IgD-negative memory B cell (primary cell): ENCODE results near the gene CRIM1. TPM values are rescaled to one million over a fixed set of nuclear protein-coding genes. Genes with fewer than 3 reads are reported as not detected.

Source experiments
- H3K27ac Mint-ChIP-seq, 3 donors: one replicate each; pipeline ENCODE4 v1.8.0; 2020 to 2022; ENCODE audit warnings: mild to moderate bottlenecking in 3 of 3, mixed read lengths in 3 of 3, moderate library complexity in 1 of 3
- H3K27me3 Mint-ChIP-seq: one replicate; pipeline ENCODE4 v1.8.0; 2021; ENCODE audit warnings: mixed read lengths
- H3K36me3 Mint-ChIP-seq: one replicate; pipeline ENCODE4 v1.8.0; 2020; ENCODE audit warnings: mild to moderate bottlenecking, mixed read lengths
- H3K4me1 Mint-ChIP-seq, 3 donors: one replicate each; pipeline ENCODE4 v1.8.0; 2020 to 2022; ENCODE audit warnings: mixed read lengths in 3 of 3, mild to moderate bottlenecking in 1 of 3
- H3K4me3 Mint-ChIP-seq, 4 donors: one replicate each; pipeline ENCODE4 v1.8.0; 2020 to 2022; ENCODE audit warnings: mild to moderate bottlenecking in 4 of 4, mixed read lengths in 4 of 4, moderate library complexity in 3 of 4
- H3K9me3 Mint-ChIP-seq, 3 donors: one replicate each; pipeline ENCODE4 v1.8.0; 2020 to 2021; ENCODE audit warnings: mixed read lengths in 3 of 3, mild to moderate bottlenecking in 1 of 3
- polyA plus RNA-seq: library from polyadenylated mRNA; unstranded; fragments of 300-500 nt; fragmentation: Illumina TruSeq; gene quantifications from one replicate; pipeline ENCODE4 v1.2.3, GENCODE V29; 2021

The CRIM1 gene
- polyA plus RNA-seq, 1 donor from 2014 or later = 0.26 TPM

GRCh38 chr2:36473230-36473629 is 117.7 kb downstream of the CRIM1 start:
- peaks cover 0 to under 1% (median 0%) of the 10 kb centered on the region in 3 donors for H3K4me1 Mint-ChIP-seq
- H3K36me3 Mint-ChIP-seq = peaks cover 8% of the 10 kb centered on the region
- no peak overlapping the region for H3K4me3 Mint-ChIP-seq
- H3K9me3 Mint-ChIP-seq = peaks cover 4 to 35% (median 28%) of the 10 kb centered on the region in 3 donors
- H3K27me3 Mint-ChIP-seq = no peaks in the 10 kb centered on the region
- no peak overlapping the region for H3K27ac Mint-ChIP-seq

DNA sequence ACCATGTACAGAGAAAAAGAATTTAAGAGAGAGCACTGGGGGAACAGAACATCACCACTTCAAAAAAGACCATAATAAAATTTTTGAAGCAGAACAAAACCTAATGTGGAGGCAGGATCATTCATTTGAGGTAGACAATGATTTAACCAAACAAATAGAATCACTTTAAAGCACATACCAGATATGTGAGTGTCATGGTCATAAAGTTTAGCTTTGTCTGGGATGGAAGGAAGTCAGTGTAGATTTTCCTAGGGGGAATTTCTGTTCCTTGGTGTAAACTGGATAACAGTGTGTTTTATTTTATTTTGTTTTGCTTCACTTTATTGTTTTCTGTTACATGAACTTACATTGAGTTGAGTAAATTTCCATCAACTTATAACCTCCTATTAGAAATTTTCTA is 120.8 kb downstream of the CRIM1 start:
- Mint-ChIP-seq H3K4me1 (no peaks in the 10 kb centered on the region), H3K36me3 (peaks cover 8% of the 10 kb centered on the region), H3K27me3 (no peaks in the 10 kb centered on the region), H3K4me3 (no peak overlapping the region), H3K9me3 (peaks cover 4 to 35% (median 24%) of the 10 kb centered on the region in 3 donors), H3K27ac (peak overlapping the region in 1 of 3 donors; percentile 59)

DNA sequence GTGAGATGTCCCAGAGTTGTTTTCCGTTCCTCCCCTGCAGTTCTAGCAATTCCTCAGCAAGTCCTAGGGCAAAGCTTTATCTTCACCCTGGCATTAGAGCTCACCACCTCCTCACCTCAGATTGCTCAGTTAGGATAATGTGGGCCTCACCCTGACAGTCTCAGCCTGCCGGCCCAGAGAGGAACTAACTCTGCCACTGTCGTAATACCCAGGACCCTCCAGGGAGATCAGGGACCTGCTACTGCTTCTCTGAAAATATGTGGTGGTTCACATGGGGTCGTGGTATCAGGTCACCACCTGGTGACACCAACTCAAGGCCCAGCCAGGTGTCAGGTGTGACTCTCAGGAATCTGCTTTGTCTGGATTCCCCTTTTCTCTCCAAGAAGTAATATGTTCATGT is 121.7 kb downstream of the CRIM1 start:
- H3K27ac Mint-ChIP-seq = no peak overlapping the region
- peaks cover 8% of the 10 kb centered on the region for H3K36me3 Mint-ChIP-seq
- no peaks in the 10 kb centered on the region for H3K4me1 Mint-ChIP-seq
- peak overlapping the region in 2 of 4 donors; percentile 7 to 46 for H3K4me3 Mint-ChIP-seq
- H3K9me3 Mint-ChIP-seq = peaks cover 4 to 33% (median 24%) of the 10 kb centered on the region in 3 donors
- H3K27me3 Mint-ChIP-seq = peaks cover 1% of the 10 kb centered on the region

DNA sequence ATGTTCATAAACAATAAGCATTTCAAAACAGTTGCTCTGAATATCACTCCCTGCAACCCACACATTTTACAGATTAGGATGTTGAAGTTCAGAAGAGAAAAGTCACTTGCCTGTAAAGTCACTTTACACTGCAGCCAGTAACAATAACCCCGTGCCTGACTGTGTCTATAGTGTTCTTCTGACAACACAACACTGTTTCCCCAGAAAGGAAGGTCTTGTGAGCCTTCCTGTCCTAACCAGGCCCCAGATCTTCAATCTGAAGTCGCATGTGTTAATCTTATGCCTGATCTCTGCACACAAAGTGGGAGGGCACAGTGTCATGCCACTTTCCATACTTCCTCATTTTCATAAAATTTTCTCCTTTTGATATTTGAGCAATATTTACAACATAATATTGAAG is 122.2 kb downstream of the CRIM1 start:
- Mint-ChIP-seq H3K4me3 (peak overlapping the region in 1 of 4 donors; percentile 7), H3K4me1 (no peaks in the 10 kb centered on the region), H3K9me3 (peaks cover 4 to 31% (median 24%) of the 10 kb centered on the region in 3 donors), H3K36me3 (peaks cover 8% of the 10 kb centered on the region), H3K27ac (no peak overlapping the region), H3K27me3 (peaks cover 1% of the 10 kb centered on the region)

DNA sequence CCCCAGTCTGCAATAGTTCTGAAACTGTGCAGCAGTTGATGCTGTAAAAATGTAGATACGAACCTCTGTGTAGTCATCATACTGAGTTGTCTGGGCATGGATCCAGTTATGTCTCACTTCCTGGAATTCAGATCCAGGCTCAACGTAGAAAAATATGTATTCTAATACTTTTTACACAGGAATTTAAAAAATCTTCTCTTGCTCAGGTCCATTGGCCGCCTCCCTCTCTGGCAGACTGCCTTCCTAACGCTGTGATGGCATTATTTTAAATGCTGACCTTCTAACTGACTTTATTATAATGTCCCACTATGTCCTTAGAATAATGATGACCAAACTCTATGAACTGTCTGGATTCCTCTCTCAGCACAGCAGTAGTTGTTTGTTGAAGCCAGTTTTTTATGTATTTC is 122.8 kb downstream of the CRIM1 start:
- peaks cover 4 to 25% (median 24%) of the 10 kb centered on the region in 3 donors for H3K9me3 Mint-ChIP-seq
- peaks cover 1% of the 10 kb centered on the region for H3K27me3 Mint-ChIP-seq
- no peak overlapping the region for H3K4me3 Mint-ChIP-seq
- no peak overlapping the region for H3K27ac Mint-ChIP-seq
- H3K36me3 Mint-ChIP-seq = peaks cover 8% of the 10 kb centered on the region
- no peaks in the 10 kb centered on the region for H3K4me1 Mint-ChIP-seq

DNA sequence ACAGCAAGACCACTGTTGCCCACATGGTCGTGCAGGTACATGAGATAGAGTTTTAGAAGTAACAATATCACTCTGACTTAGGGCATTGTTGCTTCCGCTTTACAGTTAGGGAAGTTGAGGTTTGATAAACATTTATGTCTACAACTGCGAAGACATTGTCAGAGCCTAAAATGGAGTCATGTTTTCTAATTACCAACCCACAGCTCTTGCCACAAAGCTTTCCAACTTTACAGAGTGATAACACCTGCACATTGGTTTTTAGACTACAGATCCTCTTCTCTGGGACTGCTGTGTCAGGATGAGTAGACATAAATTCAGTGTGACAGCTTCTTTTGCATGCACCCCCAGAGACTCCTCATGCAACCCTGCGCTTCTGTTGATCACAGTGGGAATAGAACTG is 123.4 kb downstream of the CRIM1 start:
- peaks cover 8% of the 10 kb centered on the region for H3K36me3 Mint-ChIP-seq

GRCh38 chr2:36479406-36479805 is 123.8 kb downstream of the CRIM1 start:
- Mint-ChIP-seq H3K9me3 (peaks cover 3 to 25% (median 17%) of the 10 kb centered on the region in 3 donors), H3K36me3 (peaks cover 8% of the 10 kb centered on the region), H3K4me3 (peak overlapping the region in 1 of 4 donors; percentile 17), H3K27ac (no peak overlapping the region), H3K27me3 (peaks cover 1% of the 10 kb centered on the region), H3K4me1 (no peaks in the 10 kb centered on the region)

More for the DNA sequence above, 123.4 kb downstream of the CRIM1 start:
- Mint-ChIP-seq H3K4me1 (no peaks in the 10 kb centered on the region), H3K4me3 (no peak overlapping the region), H3K27ac (no peak overlapping the region), H3K9me3 (peaks cover 3 to 25% (median 20%) of the 10 kb centered on the region in 3 donors), H3K27me3 (peaks cover 1% of the 10 kb centered on the region)

GRCh38 chr2:36480028-36480427 is 124.5 kb downstream of the CRIM1 start:
- Mint-ChIP-seq H3K36me3 (peaks cover 8% of the 10 kb centered on the region), H3K4me3 (no peak overlapping the region), H3K9me3 (peaks cover 3 to 21% (median 17%) of the 10 kb centered on the region in 3 donors), H3K27ac (no peak overlapping the region), H3K27me3 (peaks cover 1% of the 10 kb centered on the region), H3K4me1 (no peaks in the 10 kb centered on the region)

GRCh38 chr2:36480636-36481035 is 125.1 kb downstream of the CRIM1 start:
- Mint-ChIP-seq H3K27me3 (peaks cover 1% of the 10 kb centered on the region), H3K4me1 (no peaks in the 10 kb centered on the region), H3K9me3 (peaks cover under 1 to 15% (median 12%) of the 10 kb centered on the region in 3 donors), H3K36me3 (peaks cover 8% of the 10 kb centered on the region), H3K4me3 (no peak overlapping the region), H3K27ac (no peak overlapping the region)

- Mint-ChIP-seq H3K9me3 (peaks cover 0 to 4% (median 4%) of the 10 kb centered on the region in 3 donors), H3K4me3 (no peak overlapping the region), H3K4me1 (no peaks in the 10 kb centered on the region), H3K27me3 (peaks cover 1% of the 10 kb centered on the region), H3K36me3 (peaks cover 2% of the 10 kb centered on the region), H3K27ac (peak overlapping the region in 1 of 3 donors; percentile 25)
Observed at GRCh38 chr2:36481709-36482108, 126.1 kb downstream of the CRIM1 start.

DNA sequence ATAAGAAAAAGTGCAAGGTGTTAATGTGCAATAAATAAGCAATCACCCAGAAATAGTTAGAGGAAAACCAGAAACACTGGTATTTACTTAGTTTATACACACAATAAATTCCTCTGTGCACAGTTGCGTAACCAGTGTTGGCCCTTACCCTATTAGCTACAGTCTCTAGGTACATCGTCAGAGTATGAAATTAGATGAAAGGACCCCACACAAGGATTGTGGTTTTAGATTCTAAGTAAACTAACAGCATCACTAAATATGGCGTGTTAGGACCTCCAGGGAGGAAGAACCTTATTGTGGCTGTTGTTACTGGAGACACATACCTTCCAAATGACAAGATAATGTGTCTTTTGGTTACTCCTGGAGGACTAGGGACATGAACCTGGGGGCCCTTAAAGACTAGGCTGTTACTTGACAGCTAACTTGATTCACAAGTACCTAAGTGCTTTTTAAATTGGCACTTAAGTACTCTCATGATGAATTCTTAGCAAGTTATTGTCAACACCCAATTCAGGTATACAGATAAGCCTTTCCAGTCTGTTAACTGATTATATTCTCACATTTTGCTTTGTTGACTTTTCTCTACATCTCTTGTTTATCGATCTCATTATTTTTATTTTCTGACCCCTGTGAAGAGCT is 127.1 kb downstream of the CRIM1 start:
- Mint-ChIP-seq H3K9me3 (no peaks in the 10 kb centered on the region), H3K4me3 (no peak overlapping the region), H3K4me1 (no peaks in the 10 kb centered on the region), H3K27ac (no peak overlapping the region), H3K36me3 (no peaks in the 10 kb centered on the region), H3K27me3 (peaks cover 1% of the 10 kb centered on the region)

DNA sequence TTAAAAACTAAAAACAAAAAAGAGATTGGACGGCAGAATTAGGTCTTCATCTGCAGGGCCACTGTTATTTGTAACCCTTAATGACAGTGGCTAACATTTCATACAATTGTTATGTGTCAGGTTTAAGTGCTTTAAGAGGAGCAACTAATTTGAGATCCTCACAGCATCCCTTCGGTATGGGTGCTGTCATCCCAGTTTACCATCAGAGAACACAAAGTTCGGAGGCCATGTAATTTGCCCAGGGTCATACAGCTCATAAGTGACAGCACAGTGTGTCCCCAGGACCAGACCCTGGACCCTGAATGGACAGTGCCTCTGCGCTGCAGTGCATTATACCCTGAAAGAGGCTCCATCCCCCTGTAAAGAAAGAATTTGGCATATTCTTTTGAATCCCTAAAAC is 127.7 kb downstream of the CRIM1 start:
- Mint-ChIP-seq H3K4me3 (no peak overlapping the region), H3K9me3 (no peaks in the 10 kb centered on the region), H3K27ac (no peak overlapping the region)

DNA sequence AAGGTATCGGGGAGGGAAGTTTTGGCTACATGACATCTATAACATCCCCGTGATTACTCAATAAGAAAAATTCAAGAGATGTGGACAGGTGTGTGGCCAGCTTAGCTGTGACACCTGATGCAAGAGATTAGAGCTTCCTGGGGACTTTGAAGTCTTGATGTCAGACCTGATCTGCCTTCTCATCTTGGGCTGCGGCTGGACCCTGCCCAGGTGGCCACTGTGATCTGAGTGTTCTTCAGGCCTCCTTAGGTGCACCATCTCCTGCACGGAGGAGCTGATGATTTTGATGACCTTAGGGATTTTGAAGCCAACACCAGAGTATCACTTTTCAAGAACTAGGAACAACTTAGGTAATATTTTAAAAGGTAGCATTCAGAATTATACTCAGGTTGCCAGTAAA is 128.9 kb downstream of the CRIM1 start:
- Mint-ChIP-seq H3K27ac (no peak overlapping the region), H3K4me3 (no peak overlapping the region), H3K27me3 (peaks cover 1% of the 10 kb centered on the region), H3K9me3 (no peaks in the 10 kb centered on the region), H3K4me1 (no peaks in the 10 kb centered on the region), H3K36me3 (peaks cover 3% of the 10 kb centered on the region)

More for the DNA sequence above, 127.7 kb downstream of the CRIM1 start:
- Mint-ChIP-seq H3K27me3 (peaks cover 1% of the 10 kb centered on the region), H3K36me3 (no peaks in the 10 kb centered on the region), H3K4me1 (no peaks in the 10 kb centered on the region)

DNA sequence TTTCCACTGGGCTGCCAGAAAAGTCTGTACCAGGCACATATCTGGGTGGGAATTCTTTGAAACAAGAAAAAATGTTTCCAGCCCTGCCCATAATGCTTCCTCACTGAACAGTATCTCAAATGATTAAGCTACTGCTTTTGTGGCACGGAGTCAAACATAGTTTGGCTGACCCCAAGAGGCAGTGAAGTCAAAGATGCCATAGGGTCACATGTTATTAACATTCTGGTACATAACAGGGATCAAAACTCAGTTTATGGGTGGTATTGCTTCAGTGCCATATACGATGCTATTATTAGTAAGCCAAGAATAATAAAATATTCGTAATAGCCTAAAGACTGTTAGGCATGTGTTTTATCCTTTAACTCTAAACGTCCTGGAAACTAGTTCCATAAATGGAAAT is 129.9 kb downstream of the CRIM1 start:
- H3K4me1 Mint-ChIP-seq = no peaks in the 10 kb centered on the region
- H3K4me3 Mint-ChIP-seq = no peak overlapping the region
- no peak overlapping the region for H3K27ac Mint-ChIP-seq
- no peaks in the 10 kb centered on the region for H3K9me3 Mint-ChIP-seq
- peaks cover 5% of the 10 kb centered on the region for H3K36me3 Mint-ChIP-seq
- H3K27me3 Mint-ChIP-seq = peaks cover 1% of the 10 kb centered on the region

- Mint-ChIP-seq H3K27me3 (peaks cover 1% of the 10 kb centered on the region), H3K4me1 (no peaks in the 10 kb centered on the region), H3K27ac (no peak overlapping the region), H3K4me3 (no peak overlapping the region), H3K9me3 (no peaks in the 10 kb centered on the region), H3K36me3 (peaks cover 5% of the 10 kb centered on the region)
Observed at GRCh38 chr2:36486521-36487044, 131.0 kb downstream of the CRIM1 start.

DNA sequence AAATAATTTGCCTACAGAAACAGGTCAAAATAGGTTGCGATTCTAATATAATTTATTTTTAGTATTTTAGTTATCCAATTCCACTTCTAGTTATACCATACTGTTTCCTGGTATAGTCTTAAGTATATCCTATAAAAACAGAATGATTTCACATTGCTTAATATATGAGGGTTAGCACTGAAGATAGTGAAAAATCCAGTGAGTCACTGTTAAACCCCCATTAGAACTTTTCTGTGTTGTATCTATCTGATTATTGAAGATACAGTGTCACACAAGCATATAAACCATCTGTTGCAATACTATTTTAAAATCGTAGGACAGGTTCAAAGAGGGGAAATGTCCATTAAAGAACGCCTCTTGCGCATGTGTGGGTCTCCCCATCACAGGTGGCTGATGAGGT is 132.4 kb downstream of the CRIM1 start:
- peaks cover 6% of the 10 kb centered on the region for H3K36me3 Mint-ChIP-seq
- no peaks in the 10 kb centered on the region for H3K9me3 Mint-ChIP-seq
- no peak overlapping the region for H3K27ac Mint-ChIP-seq
- no peaks in the 10 kb centered on the region for H3K27me3 Mint-ChIP-seq
- no peak overlapping the region for H3K4me3 Mint-ChIP-seq
- no peaks in the 10 kb centered on the region for H3K4me1 Mint-ChIP-seq
